Left colon (tissue), 2 donors: ENCODE data around the gene CFAP91. TPM values are rescaled to one million over a fixed set of nuclear protein-coding genes. Genes with fewer than 3 reads are reported as not detected.

Experiments
- ATAC-seq: fragments of 200-7000 bp; cut with Tn5 transposase; one replicate; pipeline ENCODE4 v1.9.1; 2020; ENCODE audit warnings: mild to moderate bottlenecking, moderate library complexity
- DNase-seq, 2 donors: peaks; one replicate each; pipeline ENCODE4 v3.0.0-alpha.2; 2020
- intact Hi-C, 2 donors: fragments of 100-400 bp; cut with DNase I in 1 of 2; cut with micrococcal nuclease in 1 of 2; formaldehyde crosslinking; loops; one replicate each; pipeline versions ENCODE4 v1.11.2 to v1.14.0; 2022; cut with DNase I, micrococcal nuclease
- long read RNA-seq: library from polyadenylated mRNA; unstranded; transcript quantifications from one replicate; pipeline ENCODE4 v2.0.0, GENCODE V29; 2021
- total RNA-seq, 2 donors: library from RNA; stranded (reverse); fragmentation: NEBNext Ultra II Directional; extraction: Animal tissue kit (Norgen Biotek cat#: 25700); gene quantifications; one replicate each; pipeline ENCODE4 v1.2.1, GENCODE V29; 2021
- donor health status: DM: no; HTN: no; CAD: no.
- donor health status: DM: yes; HTN: yes; CAD: no.

CFAP91 gene
- total RNA-seq = 1 to 10 TPM in 1 of 2 donors, under 1 TPM in 1; 0.52 to 1.3 TPM
- long read RNA-seq = 0 reads

DNA sequence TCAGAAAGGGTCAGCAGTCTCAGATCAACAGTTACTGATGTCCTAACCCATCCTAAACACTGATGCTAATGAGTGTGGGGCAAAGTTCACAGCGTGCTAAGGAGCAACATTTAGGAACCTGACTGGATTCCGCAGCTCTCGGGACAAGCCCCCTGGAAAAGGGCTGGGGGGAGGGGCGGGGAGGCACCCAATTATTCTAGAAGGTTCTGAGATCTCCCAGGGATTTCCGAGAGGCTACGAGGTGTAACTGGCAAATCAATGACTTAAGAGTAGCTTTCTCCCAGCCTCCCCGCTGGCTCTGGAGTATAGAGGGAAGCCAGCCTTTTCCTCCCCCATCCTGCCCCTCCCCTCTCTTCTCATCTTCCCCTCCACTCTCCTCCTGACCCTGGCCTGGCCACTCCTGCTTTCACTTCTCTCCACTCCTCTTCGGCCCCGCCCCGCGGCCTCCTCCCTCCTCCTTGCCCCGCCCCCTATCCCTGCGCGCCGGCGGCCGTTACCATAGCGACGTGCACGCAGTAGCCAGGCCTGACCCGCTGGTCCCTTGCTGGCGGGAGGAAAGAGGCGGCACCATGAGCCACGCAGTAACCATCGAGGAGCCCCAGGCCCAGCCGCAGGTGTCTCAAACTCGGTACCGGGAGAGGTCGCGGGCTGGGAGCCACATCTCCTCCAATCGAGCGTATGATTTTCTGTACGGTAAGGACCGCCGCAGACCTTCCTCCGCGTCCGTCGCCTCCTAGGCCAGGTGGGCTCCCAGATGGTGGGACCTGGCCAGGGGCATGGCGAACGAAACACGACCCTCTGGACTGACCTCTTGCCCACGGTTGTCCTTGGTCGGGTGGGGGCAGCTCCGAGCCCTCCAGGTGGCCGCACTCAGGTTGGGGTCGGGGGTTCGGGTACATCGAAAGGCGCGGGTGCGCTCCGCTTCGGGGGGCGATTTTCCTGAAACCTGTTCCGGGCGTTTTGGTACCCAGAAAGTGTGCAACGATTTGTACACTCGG is at the start of gene CFAP91:
Gene CFAP91, plus strand, starts transcription at position 493 of the 998 bp plus-strand sequence. Its CDS starts 77 bp downstream, at position 570.
- ATAC-seq (peak; percentile 99), DNase-seq (peak; percentile 97)

DNA sequence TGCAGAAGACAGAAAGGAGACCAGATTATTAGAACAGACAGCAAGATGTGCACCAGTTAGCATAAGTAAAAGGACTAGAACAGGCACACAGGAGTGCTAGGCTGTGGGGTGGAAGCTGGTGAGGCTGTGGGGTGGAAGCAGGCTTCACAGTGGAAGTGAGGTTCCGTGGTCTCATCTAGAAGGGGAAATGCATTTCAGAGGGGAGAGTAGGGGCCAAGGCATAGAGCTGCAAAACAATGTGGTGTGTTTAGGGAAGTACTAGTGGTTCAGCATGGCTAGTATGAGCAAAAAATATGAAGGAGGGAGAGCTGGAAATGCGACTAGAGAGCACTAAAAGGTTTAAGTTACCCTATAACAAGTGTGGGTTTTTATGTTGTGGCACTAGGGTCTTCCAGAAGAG is 48.9 kb upstream of the CFAP91 start:
- no peak for ATAC-seq
- DNase-seq = no peak
- intact Hi-C loops = no loop called here

More for the DNA sequence above, at the start of gene CFAP91:
- intact Hi-C loops = no loop called here

DNA sequence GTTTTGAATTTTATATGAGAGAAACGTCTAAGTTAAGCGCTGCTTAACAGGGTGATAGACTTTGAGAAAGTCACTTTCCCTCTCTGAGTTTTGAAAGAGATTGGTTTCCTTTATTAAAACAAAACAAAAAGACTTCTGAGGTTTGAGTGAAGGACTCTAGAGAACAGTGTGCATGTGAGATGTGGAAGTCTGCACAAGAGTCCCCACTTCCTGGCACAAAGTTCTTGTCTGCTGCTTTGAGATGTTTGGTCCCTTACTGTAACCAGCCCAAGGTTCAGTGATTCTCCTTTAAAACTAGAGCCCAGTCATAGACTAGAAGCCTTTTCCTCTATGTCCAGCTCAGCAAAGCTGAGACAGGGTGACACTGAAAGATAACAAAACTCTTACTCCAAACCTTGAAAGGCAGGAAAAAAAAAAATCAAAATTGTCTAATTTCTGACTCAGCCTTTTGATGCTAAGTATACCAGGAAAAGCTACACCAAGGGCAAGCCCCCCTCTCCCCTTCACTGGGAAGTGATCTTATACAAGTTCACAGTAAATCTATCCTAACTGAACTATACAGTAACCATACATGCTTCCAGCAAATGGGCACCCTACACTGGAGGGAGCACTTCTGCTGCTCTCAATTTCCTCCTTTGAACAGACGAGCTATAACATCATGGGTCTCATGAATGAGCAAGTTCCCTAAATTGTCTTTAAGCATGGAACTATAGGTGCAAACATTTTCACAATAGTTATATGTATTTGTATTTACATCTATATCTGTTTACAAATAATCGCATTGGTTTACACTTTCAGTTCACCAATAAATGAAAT is 44.7 kb upstream of the CFAP91 start:
- intact Hi-C loops = no loop called here
- no peak for DNase-seq
- no peak for ATAC-seq

DNA sequence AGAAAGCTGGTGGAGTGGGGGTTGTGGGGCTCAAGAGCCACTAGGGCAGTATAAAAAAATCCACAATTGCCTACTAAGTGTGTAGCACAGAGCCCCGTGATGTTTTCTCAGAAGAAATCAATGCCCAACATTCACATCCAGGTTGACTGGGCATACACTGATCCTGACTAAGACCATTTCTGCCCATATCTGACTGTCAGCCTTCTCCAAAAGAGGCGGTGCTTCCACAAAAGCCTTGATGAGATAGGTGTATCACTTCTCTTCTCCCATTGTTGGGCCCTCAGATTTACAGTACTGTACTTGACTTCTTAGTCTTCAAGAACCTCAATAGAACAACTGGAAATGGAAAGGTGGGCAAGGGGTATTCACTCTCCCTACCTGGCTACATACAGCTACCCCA is 43.8 kb upstream of the CFAP91 start:
- ATAC-seq = no peak
- intact Hi-C loops = no loop called here
- DNase-seq = no peak

DNA sequence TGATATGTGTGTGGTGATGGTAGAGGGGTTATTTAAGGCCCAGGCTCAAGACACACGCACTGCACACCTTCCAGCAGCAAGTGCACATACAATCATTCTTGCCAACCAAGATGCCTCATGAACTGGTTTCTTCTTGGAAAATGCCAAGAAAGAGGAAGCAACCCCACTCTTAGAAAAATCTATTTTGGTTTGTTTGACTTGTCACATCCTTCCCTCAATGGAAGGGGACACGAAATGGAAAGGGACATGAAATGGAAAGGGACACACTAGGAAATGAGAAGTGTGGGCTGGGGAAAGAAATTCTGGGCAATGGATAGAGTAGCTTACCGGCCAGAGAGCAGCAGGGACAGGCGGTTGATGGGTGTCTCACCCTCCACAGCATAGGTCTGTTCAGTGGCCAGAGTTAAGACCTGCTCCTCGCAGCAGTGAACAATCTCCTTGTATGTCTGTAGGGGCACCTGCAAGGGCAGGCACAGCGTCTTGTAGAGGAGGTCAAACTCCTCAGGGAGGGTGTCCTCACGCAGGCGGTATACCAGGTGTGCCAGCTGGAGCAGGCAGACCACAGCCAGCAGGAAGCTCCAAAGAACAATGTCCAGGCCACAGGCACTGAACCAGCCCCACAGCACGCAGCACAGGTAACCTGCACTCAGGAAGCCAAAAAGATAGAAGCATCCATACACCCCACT is 43.1 kb upstream of the CFAP91 start:
- DNase-seq = no peak
- ATAC-seq = no peak
- intact Hi-C loops = no loop called here

DNA sequence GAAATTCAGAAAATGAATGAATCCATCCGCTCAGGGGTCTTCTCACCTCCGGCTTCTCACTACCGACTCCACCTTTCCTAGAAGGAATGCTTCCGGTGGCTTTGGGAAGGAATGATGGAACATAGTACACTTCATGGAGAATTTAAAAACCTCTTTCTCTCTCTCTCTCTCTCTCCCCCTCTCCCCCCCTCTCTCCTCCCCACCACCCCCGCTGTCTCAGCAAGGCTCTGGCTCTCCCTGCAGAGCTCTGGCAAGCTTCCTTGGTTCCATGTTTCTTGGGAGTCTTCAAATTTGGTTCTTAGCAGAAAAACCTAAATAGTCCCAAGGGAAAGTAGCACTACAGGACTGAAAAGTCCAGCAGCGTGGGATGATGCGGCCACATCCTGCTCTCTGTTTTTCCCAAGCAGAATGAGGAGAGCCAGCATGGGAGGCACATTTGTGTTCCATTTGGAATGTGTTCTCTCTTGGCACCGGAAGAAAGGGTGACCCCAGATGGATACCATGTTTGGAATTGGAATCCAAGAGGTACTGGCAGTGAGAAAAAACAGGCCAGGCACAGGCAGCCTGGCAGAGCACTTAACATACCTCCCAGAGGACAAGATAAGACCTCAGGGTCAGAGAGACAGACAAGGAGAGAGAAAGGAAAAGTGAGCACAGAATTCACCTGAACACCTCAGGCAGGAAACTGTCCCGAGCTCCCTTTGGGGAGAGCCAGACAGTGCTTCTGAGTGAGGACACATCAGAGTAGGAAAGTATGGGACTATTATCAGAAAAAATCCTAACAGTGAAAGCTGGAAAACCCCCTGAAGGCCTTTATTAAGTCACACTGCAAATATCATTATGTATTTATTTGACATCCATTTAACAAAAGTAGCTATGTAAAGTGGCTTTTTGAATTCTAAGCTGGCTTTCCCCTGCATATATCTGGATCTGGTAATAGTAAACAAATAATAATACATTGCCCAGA is 42.1 kb upstream of the CFAP91 start, which contains the start of gene POPDC2:
Gene POPDC2, minus strand, starts transcription at position 116 of the 967 bp plus-strand sequence. CDS start 166 bp downstream, outside the sequence.
- intact Hi-C loops = no loop called here
- ATAC-seq = no peak
- peak in 1 of 2 donors; percentile 38 for DNase-seq

DNA sequence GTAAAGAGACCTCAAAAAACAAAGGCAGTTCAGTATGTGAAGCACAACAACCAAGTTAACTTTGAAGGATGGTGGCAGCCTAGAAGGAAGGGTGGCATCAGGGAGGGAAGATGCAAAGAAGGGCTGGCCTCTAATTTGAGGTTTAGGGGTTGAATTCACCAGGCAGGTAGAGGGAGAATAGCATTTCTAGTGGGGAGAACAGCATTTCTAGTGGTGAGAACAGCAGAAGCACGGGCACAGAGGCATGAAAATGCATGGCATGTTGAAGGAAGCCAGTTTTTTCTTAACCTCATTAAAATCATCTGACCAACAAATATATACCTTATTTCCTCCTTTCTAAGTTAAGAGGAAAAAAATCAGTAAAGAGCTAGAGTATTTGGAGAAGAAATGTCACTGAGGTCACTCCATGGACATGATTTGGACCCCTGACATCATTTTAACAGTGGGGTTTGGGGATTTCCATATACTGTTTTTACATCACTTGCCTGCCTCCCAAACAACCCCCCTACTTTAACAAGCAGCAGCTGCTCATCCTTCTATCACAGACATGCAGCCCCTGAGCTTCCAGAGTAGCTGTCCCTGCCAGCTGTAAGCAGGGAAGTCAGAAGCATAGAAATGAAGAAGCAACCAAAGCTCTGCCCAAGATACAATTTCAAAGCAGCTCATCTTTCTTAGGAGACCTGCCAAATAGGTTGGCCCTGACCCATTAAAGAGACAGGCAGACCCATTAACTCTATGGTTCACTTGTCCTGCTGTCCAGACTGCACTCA is 40.0 kb upstream of the CFAP91 start:
- intact Hi-C loops = no loop called here
- no peak for DNase-seq
- no peak for ATAC-seq

DNA sequence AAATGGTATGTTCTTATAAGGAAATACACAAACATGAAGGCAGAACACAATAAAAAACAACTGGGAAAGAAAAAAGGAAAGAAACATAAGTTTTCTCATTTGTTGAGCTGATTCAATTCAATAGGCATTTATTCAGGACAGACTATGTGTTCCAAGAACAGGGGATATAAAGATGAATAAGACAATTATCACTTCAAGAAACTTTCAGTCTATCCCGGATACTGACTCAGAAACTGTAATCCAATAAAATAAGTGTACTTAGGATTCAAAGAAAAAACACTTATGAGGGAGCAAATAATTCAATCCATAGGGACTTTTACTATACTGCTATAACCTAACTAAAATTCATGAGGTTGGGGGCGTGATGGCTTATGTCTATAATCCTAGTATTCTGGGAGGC is 38.9 kb upstream of the CFAP91 start:
- no peak for ATAC-seq
- no peak for DNase-seq
- intact Hi-C loops = no loop called here

DNA sequence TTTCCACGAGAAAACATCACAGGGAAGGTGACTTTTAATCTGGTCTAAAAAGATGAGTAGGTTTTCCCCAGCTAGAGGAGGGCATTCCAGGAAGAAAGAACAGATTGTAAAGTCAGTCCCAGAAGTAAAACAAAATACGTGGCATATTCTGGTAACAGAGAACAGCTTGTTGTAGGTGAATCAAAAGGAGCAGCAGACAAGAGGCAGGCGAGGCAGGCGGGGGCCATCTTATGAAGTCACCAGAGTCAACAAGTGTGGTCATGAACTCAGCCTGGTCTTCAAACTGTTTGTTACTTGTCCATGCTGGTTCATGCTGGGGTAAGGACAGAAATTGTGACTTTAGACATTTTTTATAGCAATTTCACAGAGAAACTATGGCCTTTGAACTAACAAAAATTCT is 38.5 kb upstream of the CFAP91 start:
- intact Hi-C loops = no loop called here
- ATAC-seq (no peak), DNase-seq (no peak)

DNA sequence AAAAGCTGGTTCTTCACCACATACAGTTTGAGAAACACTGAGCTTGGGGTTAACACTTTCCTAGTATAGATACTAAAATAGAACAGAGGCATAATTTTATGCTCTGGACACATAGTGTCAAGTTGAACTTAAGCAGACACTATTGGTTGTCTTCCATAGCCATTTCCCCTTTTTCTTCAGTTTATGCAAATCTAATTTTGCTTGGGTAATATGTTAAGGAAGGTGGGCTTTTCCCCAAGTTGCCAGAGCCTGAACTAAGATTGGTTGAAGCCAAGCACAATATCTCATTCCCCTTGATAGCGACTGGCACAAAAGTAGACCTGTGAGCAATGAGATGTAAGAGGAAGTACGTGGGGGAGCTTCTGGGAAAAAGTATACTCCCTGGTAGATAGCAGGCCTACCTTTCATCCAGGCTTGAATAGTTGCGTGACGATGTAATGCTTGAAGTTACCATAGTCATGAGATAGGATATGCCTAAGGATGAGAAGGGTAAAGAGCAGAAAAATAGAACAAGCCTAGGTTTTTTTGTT is 37.9 kb upstream of the CFAP91 start:
- intact Hi-C loops = no loop called here
- DNase-seq (no peak), ATAC-seq (no peak)

DNA sequence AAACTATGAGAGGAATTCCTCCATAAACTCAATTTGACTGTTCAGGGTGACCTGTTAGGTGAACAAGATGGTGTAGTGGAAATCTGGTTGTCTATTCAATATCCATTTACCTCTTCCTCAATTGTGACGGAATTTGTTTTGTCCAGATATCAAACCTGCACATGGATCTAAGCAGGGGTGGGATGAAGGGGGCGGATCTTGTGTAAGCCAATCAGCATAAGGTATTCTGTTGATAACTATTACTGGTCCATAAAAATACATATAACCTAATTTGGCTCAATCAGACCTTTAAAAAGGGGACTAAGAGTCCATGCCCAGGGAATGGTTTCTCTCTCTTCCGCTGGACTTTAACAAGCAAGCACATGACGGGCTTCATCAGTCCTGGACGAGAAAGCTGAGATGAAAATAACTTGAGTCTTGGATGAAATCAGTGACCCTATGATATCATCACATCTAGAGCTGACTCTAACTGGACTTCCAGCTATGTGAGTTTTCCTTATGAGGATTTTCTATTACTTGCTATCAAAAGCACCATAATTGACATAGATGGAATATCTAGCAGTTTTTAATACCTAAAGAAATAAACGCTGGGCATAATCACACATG is 36.8 kb upstream of the CFAP91 start:
- intact Hi-C loops = no loop called here
- DNase-seq = no peak
- ATAC-seq = no peak

DNA sequence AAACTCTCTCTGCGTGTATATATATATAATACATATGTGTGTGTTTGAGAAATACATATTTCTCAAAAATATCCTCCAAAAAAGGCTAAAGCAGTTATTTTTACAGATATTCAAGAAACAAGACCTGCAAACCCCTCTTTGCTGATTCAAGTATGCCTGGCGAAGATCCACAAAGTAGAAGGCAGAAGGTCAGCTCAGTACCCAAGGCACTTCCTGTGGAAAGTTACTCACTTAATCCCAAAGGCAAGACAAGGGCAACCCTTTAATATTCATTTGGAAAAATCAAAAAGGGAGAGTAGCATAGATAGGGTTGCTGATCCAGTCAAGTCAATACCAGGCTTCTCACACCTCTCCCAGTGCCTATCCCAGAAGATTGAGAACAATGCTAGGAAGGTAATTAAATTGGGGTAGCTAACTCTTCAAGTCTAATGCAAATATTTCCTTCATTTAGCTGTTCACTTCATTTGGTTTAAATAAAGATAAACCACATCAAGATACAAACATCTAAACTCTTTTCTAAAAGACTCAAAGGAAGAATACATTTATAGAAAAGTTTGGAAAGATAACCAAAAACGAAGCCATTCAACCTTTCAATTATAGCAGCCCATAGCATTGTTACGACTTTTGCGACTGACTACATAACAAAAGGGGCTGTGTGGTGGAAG is 32.8 kb upstream of the CFAP91 start:
- ATAC-seq (no peak), DNase-seq (no peak)
- intact Hi-C loops = loop anchor here in 1 of 2 donors (10.0 kb wide), 1 partner anchor 175 kb away; the partner anchor contains the start of gene TIMMDC1

DNA sequence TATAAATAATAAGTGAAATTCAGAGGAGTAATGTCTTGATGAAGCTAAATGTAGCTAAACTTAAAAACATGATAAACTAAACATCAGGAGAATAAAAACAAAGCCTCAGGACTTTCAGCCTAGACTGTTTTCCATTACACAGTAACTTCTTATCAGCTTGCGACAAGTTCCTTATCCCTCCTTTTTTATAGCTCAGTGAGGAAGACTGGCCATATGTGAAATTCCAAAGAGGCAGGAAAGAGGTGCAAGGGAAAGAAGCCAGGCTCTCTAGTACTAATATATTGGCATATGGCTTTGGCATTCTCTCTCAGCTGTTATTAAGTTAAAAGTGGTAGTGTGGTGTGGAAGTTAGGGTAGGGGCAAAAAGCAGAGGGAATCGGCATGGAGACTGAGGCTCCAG is 30.0 kb upstream of the CFAP91 start:
- DNase-seq (no peak), ATAC-seq (no peak)
- intact Hi-C loops = loop anchor here in 1 of 2 donors (10.0 kb wide), 1 partner anchor 178 kb away; the partner anchor contains the start of gene TIMMDC1

DNA sequence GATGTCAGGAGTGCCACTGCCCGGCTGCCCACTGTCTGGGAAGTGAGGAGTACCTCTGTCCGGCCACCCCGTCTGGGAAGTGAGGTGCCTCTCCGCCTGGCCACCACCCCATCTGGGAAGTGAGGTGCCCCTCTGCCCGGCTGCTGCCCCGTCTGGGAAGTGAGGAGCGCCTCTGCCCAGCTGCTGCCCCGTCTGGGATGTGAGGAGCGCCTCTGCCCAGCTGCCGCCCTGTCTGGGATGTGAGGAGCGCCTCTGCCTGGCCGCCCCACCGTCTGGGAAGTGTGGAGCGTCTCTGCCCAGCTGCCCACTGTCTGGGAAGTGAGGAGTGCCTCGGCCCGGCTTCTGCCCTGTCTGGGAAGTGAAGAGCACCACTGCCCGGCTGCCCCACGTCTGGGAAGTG is 28.9 kb upstream of the CFAP91 start:
- no peak for ATAC-seq
- intact Hi-C loops = loop anchor here in 1 of 2 donors (10.0 kb wide), 1 partner anchor 179 kb away; the partner anchor contains the start of gene TIMMDC1
- DNase-seq = no peak

DNA sequence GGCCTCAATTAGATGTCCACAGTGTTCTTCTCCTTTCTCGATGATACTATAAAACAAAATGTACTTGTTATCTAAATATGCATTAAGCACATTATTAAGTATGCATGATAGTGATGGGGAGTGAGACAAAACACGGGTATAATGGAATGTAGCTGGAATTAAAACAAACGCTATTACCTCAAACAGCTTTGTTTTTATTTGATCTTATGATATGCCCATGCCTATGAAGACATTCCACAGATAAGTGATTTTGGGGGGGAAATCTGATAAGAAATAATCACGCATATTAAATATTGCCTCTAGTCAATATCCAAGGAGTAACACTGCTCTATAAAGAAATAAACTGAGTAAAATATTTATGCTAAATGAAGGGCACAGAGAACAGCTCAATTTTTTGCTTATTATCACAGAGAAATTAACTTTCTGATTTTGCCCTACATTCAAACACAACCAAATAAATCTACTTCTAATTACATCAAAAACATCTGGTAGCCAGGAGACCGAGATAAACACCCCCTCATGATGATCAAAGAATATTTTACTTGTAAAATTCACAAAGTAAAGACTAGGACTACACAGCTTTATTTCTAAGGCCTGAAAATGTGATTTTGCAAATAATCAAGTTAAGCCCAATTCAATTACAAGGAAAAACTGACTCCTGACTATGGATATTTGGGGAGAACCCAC is 27.5 kb upstream of the CFAP91 start:
- intact Hi-C loops = loop anchor here in 1 of 2 donors (10.0 kb wide), 1 partner anchor 181 kb away; the partner anchor contains the start of gene TIMMDC1
- ATAC-seq = no peak

More for the DNA sequence above, 27.5 kb upstream of the CFAP91 start:
- no peak for DNase-seq
